Epithelial cell of umbilical artery (primary cell): ENCODE data around the gene TMEM154. TPM values are rescaled to one million over a fixed set of nuclear protein-coding genes. Genes with fewer than 3 reads are reported as not detected.

ENCODE experiments used
- total RNA-seq: library from RNA; depleted of rRNA; stranded (reverse); fragments of >200 nt; gene quantifications from 2 replicates; pipeline ENCODE4 v1.2.3, GENCODE V29; 2014

Gene TMEM154, protein sequence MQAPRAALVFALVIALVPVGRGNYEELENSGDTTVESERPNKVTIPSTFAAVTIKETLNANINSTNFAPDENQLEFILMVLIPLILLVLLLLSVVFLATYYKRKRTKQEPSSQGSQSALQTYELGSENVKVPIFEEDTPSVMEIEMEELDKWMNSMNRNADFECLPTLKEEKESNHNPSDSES
- 4.5 and 7.8 TPM in 2 replicates for total RNA-seq

DNA sequence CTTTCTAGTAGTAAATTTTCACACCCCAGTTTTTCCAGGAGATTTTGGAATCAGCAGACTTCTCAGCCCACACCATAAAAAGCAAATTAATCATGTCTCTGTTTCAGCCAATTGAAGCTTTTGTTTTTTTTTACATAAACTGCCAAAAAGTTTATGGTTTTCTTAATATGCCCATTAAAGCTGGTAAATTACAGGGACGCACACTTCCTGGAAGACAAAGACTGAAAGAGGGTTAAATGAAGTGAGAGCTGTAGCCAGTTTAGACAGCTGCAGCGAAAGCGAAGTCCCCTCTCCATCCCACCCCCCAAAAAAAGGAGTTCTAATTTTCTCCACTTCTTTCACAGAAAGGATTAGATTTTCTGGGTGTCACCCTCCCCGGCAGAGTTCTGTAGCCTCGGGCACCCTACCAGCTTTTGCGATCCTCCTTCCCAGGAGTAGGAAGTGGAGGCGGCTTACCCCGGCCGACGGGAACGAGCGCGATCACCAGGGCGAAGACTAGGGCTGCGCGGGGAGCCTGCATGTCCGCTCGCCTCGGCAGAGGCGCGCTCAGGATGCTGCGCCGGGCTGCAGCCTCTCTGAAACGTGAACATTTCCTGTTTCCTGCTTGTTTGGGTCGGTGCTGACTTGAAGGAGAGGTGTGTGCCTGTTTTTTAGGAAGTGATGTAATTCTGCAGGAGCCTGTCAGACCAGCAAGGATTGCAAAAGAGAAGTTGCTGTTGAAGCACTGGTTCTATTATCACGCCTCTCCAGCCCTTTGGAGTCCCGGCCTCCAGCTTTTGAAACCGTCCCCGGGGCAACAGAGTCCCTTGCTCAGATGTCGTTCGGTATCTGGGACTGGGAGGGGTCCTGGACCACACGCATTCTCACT lies at the start of gene TMEM154:
Gene TMEM154 (minus strand): TSS at position 584 of the 868 bp plus-strand sequence. CDS start 64 bp downstream, at position 520.

Other genes with a start within 250 kb of the TMEM154 start
- 80.9 and 123 TPM in 2 replicates for gene FBXW7, start 143.9 kb downstream of the TMEM154 start, total RNA-seq
- 0.30 and 0.32 TPM in 2 replicates for gene TIGD4, start 99.7 kb upstream of the TMEM154 start, total RNA-seq
- gene ARFIP1, start 100.0 kb upstream of the TMEM154 start, total RNA-seq = 36.1 and 37.2 TPM in 2 replicates